H1 (cell line): Measurements from ENCODE around the gene PTX3. TPM values are rescaled to one million over a fixed set of nuclear protein-coding genes. Genes with fewer than 3 reads are reported as not detected.

Experiments
- ASH2L ChIP-seq: fragments of 200-600, 300-600 bp; sonication (generic); IDR thresholded peaks from one replicate; pipeline ENCODE4 v1.7.1; 2017; ENCODE audit warnings: low read length
- HDAC2 ChIP-seq, 2 experiments: fragments of 300-600 bp in 1 of 2; sonication (generic) in 1 of 2; IDR thresholded peaks; 2 replicates each; pipeline ENCODE4 v1.6.1; 2011 to 2012; ENCODE audit warnings: low read depth in 2 of 2, low read length in 2 of 2, mild to moderate bottlenecking in 2 of 2, moderate library complexity in 2 of 2, borderline replicate concordance in 1 of 2, inconsistent platforms in 1 of 2
- NRF1 ChIP-seq: IDR thresholded peaks from 2 replicates; pipeline ENCODE4 v1.6.1; 2011; ENCODE audit warnings: mild to moderate bottlenecking, low read depth, low read length, improper control_type of control experiment
- POLR2AphosphoS5 ChIP-seq: IDR thresholded peaks from 2 replicates; pipeline ENCODE4 v1.6.1; 2011; ENCODE audit warnings: low read depth, low read length
- RAD21 ChIP-seq, 2 experiments: IDR thresholded peaks in 1 of 2; conservative IDR thresholded peaks in 1 of 2; 2 replicates each; pipeline ENCODE4 v1.6.1; 2011; ENCODE audit warnings: low read depth in 2 of 2, low read length in 2 of 2, improper control_type of control experiment in 1 of 2, inconsistent platforms in 1 of 2, mild to moderate bottlenecking in 1 of 2, moderate library complexity in 1 of 2
- RBBP5 ChIP-seq: IDR thresholded peaks from 2 replicates; pipeline ENCODE4 v1.7.1; 2012; ENCODE audit warnings: low read depth, mild to moderate bottlenecking, inconsistent platforms, low read length, moderate library complexity, borderline replicate concordance
- RFX5 ChIP-seq: IDR thresholded peaks from 2 replicates; pipeline ENCODE4 v1.6.1; 2011; ENCODE audit warnings: low read depth, low read length, improper control_type of control experiment, borderline replicate concordance
- SP2 ChIP-seq: IDR thresholded peaks from 2 replicates; pipeline ENCODE4 v1.6.1; 2012; ENCODE audit warnings: mild to moderate bottlenecking, low read length, inconsistent platforms
- polyA plus RNA-seq, 7 experiments: library from polyadenylated mRNA; depleted of rRNA in 3 of 7; stranded (reverse) in 5 of 7; unstranded in 2 of 7; fragments of >200 nt in 5 of 7; fragments of 200-250 nt in 2 of 7; gene quantifications; 1 replicate in 5 of 7; 2 replicates in 1 of 7; 4 replicates in 1 of 7; pipeline versions ENCODE4 v1.2.1 to v1.2.3, GENCODE V29; 2011 to 2013; ENCODE audit warnings: missing spikeins in 2 of 7, mixed read lengths in 2 of 7
- total RNA-seq: library from RNA; stranded (reverse); fragmentation: NEBNext Ultra II Directional; extraction: Animal tissue kit (Norgen Biotek cat#: 25700); gene quantifications from 2 replicates; pipeline ENCODE4 v1.2.1, GENCODE V29; 2021
- TF ChIP-seq, protein P1 (sequence below): fragments of 300-600 bp; sonication (generic); IDR thresholded peaks from 2 replicates; pipeline ENCODE4 v1.7.1; 2012; ENCODE audit warnings: low read length, moderate library complexity, mild to moderate bottlenecking, inconsistent platforms; ENCODE audit not compliant: insufficient replicate concordance

Gene PTX3
- total and polyA plus RNA-seq, 2 of the 8 experiments (the other 6 are each of a cell fraction or from before 2014, with no cell fraction given): 1.2 to 1.7 TPM

DNA sequence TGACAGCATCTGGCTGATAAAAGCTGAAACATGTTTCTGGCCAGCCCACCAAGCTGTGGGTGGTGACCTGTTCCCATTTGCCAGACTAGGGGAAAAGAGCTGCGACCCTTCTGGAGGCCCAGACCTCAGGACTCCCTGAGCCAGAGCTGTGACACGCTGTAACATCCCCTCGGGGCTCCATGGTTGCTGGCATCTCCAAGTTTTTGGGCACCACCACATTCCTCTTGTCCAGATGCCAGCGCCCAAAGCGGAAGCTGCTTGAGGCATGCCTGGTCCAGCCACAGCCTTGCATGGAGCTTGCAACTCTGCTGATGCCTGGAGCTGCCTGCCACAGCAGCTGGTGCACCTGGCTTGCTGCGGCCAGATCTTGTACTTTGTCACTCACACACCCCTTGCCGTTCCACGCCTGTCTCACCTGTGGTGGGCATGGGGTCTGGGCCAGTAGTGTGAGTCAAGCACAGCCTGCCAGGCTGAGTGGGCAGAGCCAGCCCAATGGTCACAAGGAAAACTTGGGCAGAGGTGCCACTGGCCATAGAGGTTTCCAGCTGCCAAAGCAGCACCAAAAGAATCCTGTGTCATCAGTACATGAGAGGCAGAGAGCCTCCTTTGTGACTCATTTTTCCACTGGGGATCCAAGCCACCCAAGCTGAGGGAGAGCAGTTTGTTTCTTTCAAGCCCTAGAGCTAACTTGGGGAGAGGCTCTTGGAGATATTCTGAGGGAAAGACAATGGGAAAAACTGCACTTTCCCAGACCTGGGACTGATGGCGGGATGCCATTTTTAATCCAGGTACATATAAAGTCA, 45.7 kb upstream of the PTX3 start (continued):
- TF ChIP-seq, protein P1, sequence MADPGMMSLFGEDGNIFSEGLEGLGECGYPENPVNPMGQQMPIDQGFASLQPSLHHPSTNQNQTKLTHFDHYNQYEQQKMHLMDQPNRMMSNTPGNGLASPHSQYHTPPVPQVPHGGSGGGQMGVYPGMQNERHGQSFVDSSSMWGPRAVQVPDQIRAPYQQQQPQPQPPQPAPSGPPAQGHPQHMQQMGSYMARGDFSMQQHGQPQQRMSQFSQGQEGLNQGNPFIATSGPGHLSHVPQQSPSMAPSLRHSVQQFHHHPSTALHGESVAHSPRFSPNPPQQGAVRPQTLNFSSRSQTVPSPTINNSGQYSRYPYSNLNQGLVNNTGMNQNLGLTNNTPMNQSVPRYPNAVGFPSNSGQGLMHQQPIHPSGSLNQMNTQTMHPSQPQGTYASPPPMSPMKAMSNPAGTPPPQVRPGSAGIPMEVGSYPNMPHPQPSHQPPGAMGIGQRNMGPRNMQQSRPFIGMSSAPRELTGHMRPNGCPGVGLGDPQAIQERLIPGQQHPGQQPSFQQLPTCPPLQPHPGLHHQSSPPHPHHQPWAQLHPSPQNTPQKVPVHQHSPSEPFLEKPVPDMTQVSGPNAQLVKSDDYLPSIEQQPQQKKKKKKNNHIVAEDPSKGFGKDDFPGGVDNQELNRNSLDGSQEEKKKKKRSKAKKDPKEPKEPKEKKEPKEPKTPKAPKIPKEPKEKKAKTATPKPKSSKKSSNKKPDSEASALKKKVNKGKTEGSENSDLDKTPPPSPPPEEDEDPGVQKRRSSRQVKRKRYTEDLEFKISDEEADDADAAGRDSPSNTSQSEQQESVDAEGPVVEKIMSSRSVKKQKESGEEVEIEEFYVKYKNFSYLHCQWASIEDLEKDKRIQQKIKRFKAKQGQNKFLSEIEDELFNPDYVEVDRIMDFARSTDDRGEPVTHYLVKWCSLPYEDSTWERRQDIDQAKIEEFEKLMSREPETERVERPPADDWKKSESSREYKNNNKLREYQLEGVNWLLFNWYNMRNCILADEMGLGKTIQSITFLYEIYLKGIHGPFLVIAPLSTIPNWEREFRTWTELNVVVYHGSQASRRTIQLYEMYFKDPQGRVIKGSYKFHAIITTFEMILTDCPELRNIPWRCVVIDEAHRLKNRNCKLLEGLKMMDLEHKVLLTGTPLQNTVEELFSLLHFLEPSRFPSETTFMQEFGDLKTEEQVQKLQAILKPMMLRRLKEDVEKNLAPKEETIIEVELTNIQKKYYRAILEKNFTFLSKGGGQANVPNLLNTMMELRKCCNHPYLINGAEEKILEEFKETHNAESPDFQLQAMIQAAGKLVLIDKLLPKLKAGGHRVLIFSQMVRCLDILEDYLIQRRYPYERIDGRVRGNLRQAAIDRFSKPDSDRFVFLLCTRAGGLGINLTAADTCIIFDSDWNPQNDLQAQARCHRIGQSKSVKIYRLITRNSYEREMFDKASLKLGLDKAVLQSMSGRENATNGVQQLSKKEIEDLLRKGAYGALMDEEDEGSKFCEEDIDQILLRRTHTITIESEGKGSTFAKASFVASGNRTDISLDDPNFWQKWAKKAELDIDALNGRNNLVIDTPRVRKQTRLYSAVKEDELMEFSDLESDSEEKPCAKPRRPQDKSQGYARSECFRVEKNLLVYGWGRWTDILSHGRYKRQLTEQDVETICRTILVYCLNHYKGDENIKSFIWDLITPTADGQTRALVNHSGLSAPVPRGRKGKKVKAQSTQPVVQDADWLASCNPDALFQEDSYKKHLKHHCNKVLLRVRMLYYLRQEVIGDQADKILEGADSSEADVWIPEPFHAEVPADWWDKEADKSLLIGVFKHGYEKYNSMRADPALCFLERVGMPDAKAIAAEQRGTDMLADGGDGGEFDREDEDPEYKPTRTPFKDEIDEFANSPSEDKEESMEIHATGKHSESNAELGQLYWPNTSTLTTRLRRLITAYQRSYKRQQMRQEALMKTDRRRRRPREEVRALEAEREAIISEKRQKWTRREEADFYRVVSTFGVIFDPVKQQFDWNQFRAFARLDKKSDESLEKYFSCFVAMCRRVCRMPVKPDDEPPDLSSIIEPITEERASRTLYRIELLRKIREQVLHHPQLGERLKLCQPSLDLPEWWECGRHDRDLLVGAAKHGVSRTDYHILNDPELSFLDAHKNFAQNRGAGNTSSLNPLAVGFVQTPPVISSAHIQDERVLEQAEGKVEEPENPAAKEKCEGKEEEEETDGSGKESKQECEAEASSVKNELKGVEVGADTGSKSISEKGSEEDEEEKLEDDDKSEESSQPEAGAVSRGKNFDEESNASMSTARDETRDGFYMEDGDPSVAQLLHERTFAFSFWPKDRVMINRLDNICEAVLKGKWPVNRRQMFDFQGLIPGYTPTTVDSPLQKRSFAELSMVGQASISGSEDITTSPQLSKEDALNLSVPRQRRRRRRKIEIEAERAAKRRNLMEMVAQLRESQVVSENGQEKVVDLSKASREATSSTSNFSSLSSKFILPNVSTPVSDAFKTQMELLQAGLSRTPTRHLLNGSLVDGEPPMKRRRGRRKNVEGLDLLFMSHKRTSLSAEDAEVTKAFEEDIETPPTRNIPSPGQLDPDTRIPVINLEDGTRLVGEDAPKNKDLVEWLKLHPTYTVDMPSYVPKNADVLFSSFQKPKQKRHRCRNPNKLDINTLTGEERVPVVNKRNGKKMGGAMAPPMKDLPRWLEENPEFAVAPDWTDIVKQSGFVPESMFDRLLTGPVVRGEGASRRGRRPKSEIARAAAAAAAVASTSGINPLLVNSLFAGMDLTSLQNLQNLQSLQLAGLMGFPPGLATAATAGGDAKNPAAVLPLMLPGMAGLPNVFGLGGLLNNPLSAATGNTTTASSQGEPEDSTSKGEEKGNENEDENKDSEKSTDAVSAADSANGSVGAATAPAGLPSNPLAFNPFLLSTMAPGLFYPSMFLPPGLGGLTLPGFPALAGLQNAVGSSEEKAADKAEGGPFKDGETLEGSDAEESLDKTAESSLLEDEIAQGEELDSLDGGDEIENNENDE: no peak
- no peak for TF ChIP-seq ASH2L
- no peak for TF ChIP-seq HDAC2 (IDR thresholded peaks at IDR 0.05; ENCODE audit: borderline replicate concordance in 1 of 2, low read depth in 2 of 2, low read length in 2 of 2)
- TF ChIP-seq RFX5: no peak
- no peak for TF ChIP-seq RBBP5
- no peak for TF ChIP-seq POLR2AphosphoS5
- no peak for TF ChIP-seq NRF1
- no peak for TF ChIP-seq SP2
- TF ChIP-seq RAD21 (IDR thresholded peaks at IDR 0.05 in 1 of 2, conservative IDR thresholded peaks at IDR 0.05 in 1 of 2; ENCODE audit: low read depth in 2 of 2, low read length in 2 of 2): no peak
